Activated T-helper 1 cell treated with Interleukin-2 at 50 U/mL for 16 hours (primary cell): Measurements from ENCODE around the gene LARGE1.

Experiments
- DNase-seq: peaks from one replicate; pipeline ENCODE4 v3.0.0-alpha.2; 2020; ENCODE audit warnings: low read depth

LARGE1 gene

GRCh38 chr22:33913188-33913587, 7.1 kb downstream of the LARGE1 start:
- DNase-seq, result no peak

GRCh38 chr22:33909911-33910310, 10.4 kb downstream of the LARGE1 start:
- no peak for DNase-seq

GRCh38 chr22:33909075-33909458, 11.2 kb downstream of the LARGE1 start:
- no peak for DNase-seq

- DNase-seq, result no peak
These were observed 11.9 kb downstream of the LARGE1 start for GRCh38 chr22:33908171-33909074.

- no peak for DNase-seq
These were observed 13.3 kb downstream of the LARGE1 start for GRCh38 chr22:33906954-33907353.

GRCh38 chr22:33906475-33906874, 13.8 kb downstream of the LARGE1 start:
- no peak for DNase-seq

- no peak for DNase-seq
These were observed 17.3 kb downstream of the LARGE1 start for GRCh38 chr22:33903012-33903411.

GRCh38 chr22:33902073-33902472, 18.2 kb downstream of the LARGE1 start:
- no peak for DNase-seq

GRCh38 chr22:33898121-33898520, 22.2 kb downstream of the LARGE1 start:
- no peak for DNase-seq

GRCh38 chr22:33897448-33897835, 22.8 kb downstream of the LARGE1 start:
- DNase-seq, result no peak

GRCh38 chr22:33896575-33897447, 23.5 kb downstream of the LARGE1 start:
- DNase-seq, result no peak

GRCh38 chr22:33896154-33896553, 24.1 kb downstream of the LARGE1 start:
- DNase-seq, result no peak

GRCh38 chr22:33895444-33895843, 24.8 kb downstream of the LARGE1 start:
- no peak for DNase-seq

GRCh38 chr22:33894515-33894914, 25.8 kb downstream of the LARGE1 start:
- DNase-seq, result no peak

GRCh38 chr22:33894036-33894435, 26.2 kb downstream of the LARGE1 start:
- no peak for DNase-seq

GRCh38 chr22:33893512-33893911, 26.8 kb downstream of the LARGE1 start:
- DNase-seq, result no peak

- no peak for DNase-seq
These were observed 28.3 kb downstream of the LARGE1 start for GRCh38 chr22:33891992-33892391.

GRCh38 chr22:33891455-33891854, 28.8 kb downstream of the LARGE1 start:
- DNase-seq, result no peak

- no peak for DNase-seq
These were observed 30.5 kb downstream of the LARGE1 start for GRCh38 chr22:33889748-33890147.

- DNase-seq, result no peak
These were observed 31.5 kb downstream of the LARGE1 start for GRCh38 chr22:33888821-33889220.

- no peak for DNase-seq
These were observed 33.1 kb downstream of the LARGE1 start for GRCh38 chr22:33887173-33887572.

GRCh38 chr22:33886696-33887095, 33.6 kb downstream of the LARGE1 start:
- DNase-seq, result no peak

GRCh38 chr22:33884829-33885228, 35.4 kb downstream of the LARGE1 start:
- DNase-seq, result no peak
